Keratinocyte (primary cell): ENCODE results near the gene SRP14. TPM values are rescaled to one million over a fixed set of nuclear protein-coding genes. Genes with fewer than 3 reads are reported as not detected.

ENCODE experiments used
- DNase-seq: peaks from one replicate; pipeline ENCODE4 v3.0.0-alpha.2; 2011; ENCODE audit warnings: low read depth, missing footprints, low spot score
- FAIRE-seq: peaks from 2 replicates; lab custom pipeline; 2011; peaks lifted over from hg19 to GRCh38; lab: Jason Lieb, UNC
- H2AFZ ChIP-seq: 2 replicates; pipeline ENCODE4 v1.6.0; 2012; ENCODE audit warnings: low read length, control low read depth, inconsistent platforms; ENCODE audit not compliant: control insufficient read depth
- H3K27ac ChIP-seq: 2 replicates; pipeline ENCODE4 v1.5.1; 2011; ENCODE audit warnings: low read length; ENCODE audit not compliant: control insufficient read depth, insufficient read depth
- H3K27me3 ChIP-seq: 3 replicates; pipeline ENCODE4 v1.6.0; 2011; ENCODE audit warnings: low read length; ENCODE audit not compliant: control insufficient read depth, insufficient read depth; ENCODE audit errors: extremely low read depth
- H3K36me3 ChIP-seq, 2 experiments: 2 replicates in 1 of 2; 3 replicates in 1 of 2; pipeline ENCODE4 v1.5.1; 2011; ENCODE audit warnings: low read length in 2 of 2, mild to moderate bottlenecking in 1 of 2; ENCODE audit not compliant: control insufficient read depth in 2 of 2, insufficient read depth in 2 of 2; ENCODE audit errors: extremely low read depth in 1 of 2
- H3K4me1 ChIP-seq: 3 replicates; pipeline ENCODE4 v1.5.1; 2011; ENCODE audit warnings: low read length; ENCODE audit not compliant: control insufficient read depth, insufficient read depth; ENCODE audit errors: extremely low read depth
- H3K4me2 ChIP-seq: 3 replicates; pipeline ENCODE4 v1.6.0; 2011; ENCODE audit warnings: low read depth, low read length; ENCODE audit not compliant: control insufficient read depth, insufficient read depth; ENCODE audit errors: extremely low read depth
- H3K4me3 ChIP-seq, 3 experiments: fragments of 200-600 bp in 1 of 3; sonication (generic) in 1 of 3; 2 replicates in 2 of 3; 3 replicates in 1 of 3; pipeline ENCODE4 v1.5.1; 2011 to 2016; ENCODE audit warnings: low read length in 3 of 3, mild to moderate bottlenecking in 3 of 3, control low read depth in 2 of 3, inconsistent platforms in 1 of 3, low read depth in 1 of 3, mixed read lengths in 1 of 3, mixed run types in 1 of 3, moderate library complexity in 1 of 3; ENCODE audit not compliant: control insufficient read depth in 2 of 3, insufficient read depth in 2 of 3; ENCODE audit errors: extremely low read depth in 1 of 3
- H3K79me2 ChIP-seq: 2 replicates; pipeline ENCODE4 v1.6.0; 2012; ENCODE audit warnings: low read length; ENCODE audit not compliant: control insufficient read depth, insufficient read depth
- H3K9ac ChIP-seq: 3 replicates; pipeline ENCODE4 v1.6.0; 2011; ENCODE audit warnings: low read length; ENCODE audit not compliant: control insufficient read depth, insufficient read depth; ENCODE audit errors: extremely low read depth
- H3K9me1 ChIP-seq: 3 replicates; pipeline ENCODE4 v1.6.0; 2011; ENCODE audit warnings: low read length; ENCODE audit not compliant: control insufficient read depth, insufficient read depth; ENCODE audit errors: extremely low read depth
- H3K9me3 ChIP-seq: 2 replicates; pipeline ENCODE4 v1.5.1; 2012; ENCODE audit warnings: low read depth, low read length; ENCODE audit not compliant: control insufficient read depth
- H4K20me1 ChIP-seq: 3 replicates; pipeline ENCODE4 v1.6.0; 2011; ENCODE audit warnings: low read length; ENCODE audit not compliant: control insufficient read depth, insufficient read depth; ENCODE audit errors: extremely low read depth
- CTCF ChIP-seq, 3 experiments: IDR thresholded peaks in 1 of 3; conservative IDR thresholded peaks in 1 of 3; optimal IDR thresholded peaks in 1 of 3; 2 replicates in 2 of 3; 3 replicates in 1 of 3; pipeline versions ENCODE3 to v1.5.1; 2011; ENCODE audit warnings: low read length in 3 of 3, mild to moderate bottlenecking in 3 of 3, moderate library complexity in 2 of 3, control low read depth in 1 of 3, inconsistent platforms in 1 of 3; ENCODE audit not compliant: insufficient read depth in 2 of 3; ENCODE audit errors: extremely low read depth in 1 of 3
- EZH2 ChIP-seq: IDR thresholded peaks from one replicate; pipeline ENCODE4 v1.6.1; 2012; ENCODE audit warnings: inconsistent platforms, mild to moderate bottlenecking, low read length, moderate library complexity
- dilution Hi-C: fragments of 300-500 bp; cut with MboI; formaldehyde crosslinking; loops from one replicate; pipeline ENCODE4 v1.7.0; 2020; ENCODE audit warnings: low sequenced_read_pairs; ENCODE audit not compliant: extremely low pct_ligation_motif_present
- polyA plus RNA-seq, 5 experiments: library from polyadenylated mRNA; depleted of rRNA in 3 of 5; stranded (reverse) in 3 of 5; stranded (forward) in 1 of 5; unstranded in 1 of 5; fragments of >200 nt; gene quantifications; 1 replicate in 1 of 5; 2 replicates in 3 of 5; 3 replicates in 1 of 5; pipeline versions ENCODE4 v1.2.1 to v1.2.3, GENCODE V29; 2011 to 2012; ENCODE audit warnings: missing spikeins in 2 of 5, low read depth in 1 of 5, low replicate concordance in 1 of 5

The SRP14 gene
- polyA plus RNA-seq, 1 donor (not counting 4 experiments of a cell fraction or from before 2014, with no cell fraction given) = 407 TPM

- FAIRE-seq (no peak), DNase-seq (no peak)
- no peak for TF ChIP-seq CTCF (optimal IDR thresholded peaks at IDR 0.05 in 1 of 3, IDR thresholded peaks at IDR 0.05 in 1 of 3, conservative IDR thresholded peaks at IDR 0.05 in 1 of 3; ENCODE audit: extremely low read depth in 1 of 3, insufficient read depth in 2 of 3, low read length in 3 of 3)
- no peak for TF ChIP-seq EZH2
- no peaks in the 10 kb centered on the region for H4K20me1 ChIP-seq
- H3K4me3 ChIP-seq = no peak overlapping the region
- peaks cover 27% of the 10 kb centered on the region for H3K4me1 ChIP-seq
- H3K27ac ChIP-seq = no peak overlapping the region
- H3K9ac ChIP-seq = no peak overlapping the region
- H3K9me3 ChIP-seq = no peaks in the 10 kb centered on the region
- dilution Hi-C loops = no loop called here
- H3K27me3 ChIP-seq = peaks cover 8% of the 10 kb centered on the region
- H2AFZ ChIP-seq = no peak overlapping the region
- no peak overlapping the region for H3K4me2 ChIP-seq
- no peaks in the 10 kb centered on the region for H3K36me3 ChIP-seq
- peaks cover 4% of the 10 kb centered on the region for H3K9me1 ChIP-seq
- no peaks in the 10 kb centered on the region for H3K79me2 ChIP-seq
Observed at GRCh38 chr15:40067921-40068624, 29.1 kb upstream of the SRP14 start.

GRCh38 chr15:40066589-40066988 is 27.6 kb upstream of the SRP14 start:
- dilution Hi-C loops = no loop called here
- Histone ChIP-seq H3K9me3 (no peaks in the 10 kb centered on the region), H3K79me2 (no peaks in the 10 kb centered on the region), H3K4me2 (peak overlapping the region; percentile 24), H2AFZ (no peak overlapping the region), H4K20me1 (no peaks in the 10 kb centered on the region), H3K27me3 (no peaks in the 10 kb centered on the region), H3K27ac (no peak overlapping the region), H3K9ac (no peak overlapping the region), H3K36me3 (no peaks in the 10 kb centered on the region), H3K4me3 (peak overlapping the region in 1 of 3 experiments; percentile 26), H3K4me1 (peaks cover 30% of the 10 kb centered on the region), H3K9me1 (peaks cover 4% of the 10 kb centered on the region)
- DNase-seq (no peak), FAIRE-seq (no peak)
- TF ChIP-seq EZH2 (no peak), CTCF (optimal IDR thresholded peaks at IDR 0.05 in 1 of 3, IDR thresholded peaks at IDR 0.05 in 1 of 3, conservative IDR thresholded peaks at IDR 0.05 in 1 of 3; ENCODE audit: extremely low read depth in 1 of 3, insufficient read depth in 2 of 3, low read length in 3 of 3) (no peak)
